Kidney epithelial cell (primary cell): ENCODE results near the gene VILL. TPM values are rescaled to one million over a fixed set of nuclear protein-coding genes. Genes with fewer than 3 reads are reported as not detected.

Source experiments
- DNase-seq: peaks from one replicate; pipeline ENCODE4 v3.0.0-alpha.2; 2010; ENCODE audit warnings: low read depth
- H3K27me3 ChIP-seq: 2 replicates; pipeline ENCODE4 v1.6.0; 2011; ENCODE audit warnings: low read length; ENCODE audit not compliant: control insufficient read depth, insufficient read depth
- H3K36me3 ChIP-seq: 2 replicates; pipeline ENCODE4 v1.5.1; 2011; ENCODE audit warnings: low read length; ENCODE audit not compliant: control insufficient read depth, insufficient read depth
- H3K4me3 ChIP-seq: 2 replicates; pipeline ENCODE4 v1.5.1; 2011; ENCODE audit warnings: low read depth, mild to moderate bottlenecking, control low read depth, low read length
- total RNA-seq: library from RNA; depleted of rRNA; stranded (reverse); fragments of >200 nt; gene quantifications from 2 replicates; pipeline ENCODE4 v1.2.3, GENCODE V29; 2015
- TF ChIP-seq, protein P1 (sequence below): IDR thresholded peaks from 2 replicates; pipeline ENCODE4 v1.5.1; 2011; ENCODE audit warnings: mild to moderate bottlenecking, moderate library complexity, low read length, control low read depth, inconsistent platforms; ENCODE audit not compliant: insufficient read depth, poor library complexity, severe bottlenecking

The VILL gene
- total RNA-seq, 1 donor from 2014 or later, result 7.8 TPM

DNA sequence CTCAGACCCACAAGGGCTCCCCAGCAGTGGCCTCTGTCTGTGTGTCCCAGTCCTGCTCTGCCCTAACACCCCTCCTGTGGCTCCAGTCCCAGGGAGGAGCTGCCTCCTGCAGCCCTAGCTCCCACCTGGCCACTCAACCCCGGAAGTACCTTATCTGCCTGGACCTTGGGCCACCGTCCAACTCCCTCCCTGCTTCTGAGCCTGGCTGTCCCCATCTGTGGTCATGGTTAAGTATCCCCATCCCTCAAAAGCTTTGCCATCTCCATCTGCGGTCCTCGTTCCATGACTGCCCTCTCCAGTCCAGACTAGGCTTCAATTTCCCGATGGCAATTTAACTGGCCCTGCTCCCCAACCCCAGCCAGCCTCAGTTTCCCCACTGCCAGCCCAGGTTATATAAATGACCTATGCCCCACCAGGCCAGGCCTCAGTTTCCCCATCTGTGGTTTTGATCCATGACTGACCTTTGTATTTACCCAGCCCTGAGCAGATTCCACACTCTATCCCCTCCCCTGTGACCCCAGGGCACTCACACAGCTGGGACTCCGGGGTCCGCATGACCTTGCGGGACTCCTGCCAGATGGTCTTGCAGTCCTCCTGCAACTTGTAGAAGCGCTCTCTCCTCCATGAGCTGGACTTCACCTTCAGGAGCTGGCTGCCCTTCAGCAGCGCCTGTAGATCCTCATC is 29.2 kb downstream of the VILL start:
- Histone ChIP-seq H3K36me3 (no peaks in the 10 kb centered on the region), H3K27me3 (no peaks in the 10 kb centered on the region), H3K4me3 (no peak overlapping the region)
- TF ChIP-seq, protein P1, sequence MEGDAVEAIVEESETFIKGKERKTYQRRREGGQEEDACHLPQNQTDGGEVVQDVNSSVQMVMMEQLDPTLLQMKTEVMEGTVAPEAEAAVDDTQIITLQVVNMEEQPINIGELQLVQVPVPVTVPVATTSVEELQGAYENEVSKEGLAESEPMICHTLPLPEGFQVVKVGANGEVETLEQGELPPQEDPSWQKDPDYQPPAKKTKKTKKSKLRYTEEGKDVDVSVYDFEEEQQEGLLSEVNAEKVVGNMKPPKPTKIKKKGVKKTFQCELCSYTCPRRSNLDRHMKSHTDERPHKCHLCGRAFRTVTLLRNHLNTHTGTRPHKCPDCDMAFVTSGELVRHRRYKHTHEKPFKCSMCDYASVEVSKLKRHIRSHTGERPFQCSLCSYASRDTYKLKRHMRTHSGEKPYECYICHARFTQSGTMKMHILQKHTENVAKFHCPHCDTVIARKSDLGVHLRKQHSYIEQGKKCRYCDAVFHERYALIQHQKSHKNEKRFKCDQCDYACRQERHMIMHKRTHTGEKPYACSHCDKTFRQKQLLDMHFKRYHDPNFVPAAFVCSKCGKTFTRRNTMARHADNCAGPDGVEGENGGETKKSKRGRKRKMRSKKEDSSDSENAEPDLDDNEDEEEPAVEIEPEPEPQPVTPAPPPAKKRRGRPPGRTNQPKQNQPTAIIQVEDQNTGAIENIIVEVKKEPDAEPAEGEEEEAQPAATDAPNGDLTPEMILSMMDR, result no peak
- DNase-seq, result no peak

DNA sequence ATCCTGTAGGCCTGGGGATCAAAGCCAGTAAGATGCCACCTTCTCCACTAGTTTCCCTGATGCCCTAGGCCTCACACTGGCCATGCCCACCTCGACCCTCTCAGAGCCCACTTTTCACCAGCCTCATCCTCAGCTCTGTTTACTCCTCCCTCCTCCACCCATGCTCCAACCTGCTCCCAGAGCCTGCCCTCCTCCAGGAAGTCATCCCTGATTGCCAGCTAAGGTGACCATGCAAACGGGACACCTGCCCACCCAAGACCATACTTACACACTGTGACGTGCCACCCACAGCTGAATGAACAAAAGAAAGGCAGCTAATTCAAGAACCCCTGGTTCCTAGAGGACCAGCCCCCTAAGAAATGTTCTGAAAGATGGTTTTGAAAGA is 29.7 kb downstream of the VILL start:
- no peaks in the 10 kb centered on the region for H3K36me3 ChIP-seq
- TF ChIP-seq, protein P1, result no peak

DNA sequence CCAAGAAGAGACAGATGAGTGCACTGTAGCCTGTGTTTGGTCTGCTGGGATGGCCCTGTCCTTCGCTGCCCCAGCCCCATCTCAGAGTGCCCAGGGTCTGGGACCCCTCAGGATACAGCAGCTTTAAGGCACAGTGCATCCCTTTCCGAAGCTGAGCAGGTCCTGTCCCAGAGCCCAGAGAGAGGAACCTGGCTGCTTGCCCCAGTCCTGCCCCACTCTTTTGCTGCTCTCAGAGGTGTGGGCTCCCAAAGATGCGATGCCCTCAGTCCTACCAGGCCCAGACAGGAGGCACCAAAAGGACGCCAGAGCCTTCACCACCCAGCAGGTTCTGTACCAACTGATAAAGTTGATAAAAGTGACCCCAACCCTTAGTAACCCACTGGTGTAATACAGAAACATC is 30.6 kb downstream of the VILL start:
- Histone ChIP-seq H3K27me3 (no peaks in the 10 kb centered on the region), H3K36me3 (no peaks in the 10 kb centered on the region), H3K4me3 (no peak overlapping the region)
- TF ChIP-seq, protein P1, result no peak
- DNase-seq, result no peak

More for the DNA sequence above, 29.7 kb downstream of the VILL start:
- H3K27me3 ChIP-seq, result no peaks in the 10 kb centered on the region
- no peak overlapping the region for H3K4me3 ChIP-seq
- DNase-seq, result no peak

DNA sequence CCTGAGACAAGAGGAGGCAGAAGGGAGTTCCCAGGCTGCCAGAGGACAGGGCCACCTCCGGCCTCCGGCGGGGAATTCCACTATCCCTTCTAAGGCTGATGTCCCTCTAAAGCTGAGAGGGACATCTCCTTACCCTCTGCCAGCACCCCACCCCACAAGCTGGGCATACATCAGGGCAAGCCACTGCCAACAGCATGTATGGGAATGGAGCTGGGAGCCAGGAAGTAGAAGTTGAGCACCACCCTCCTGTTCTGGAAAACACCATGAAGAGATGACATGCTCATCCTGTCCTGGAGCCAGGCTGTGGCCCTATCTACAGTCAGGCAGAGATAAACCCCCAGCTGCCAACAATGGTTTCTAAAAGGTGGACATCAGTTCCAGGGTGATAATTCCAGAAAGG is 31.7 kb downstream of the VILL start:
- TF ChIP-seq, protein P1, result no peak
- H3K27me3 ChIP-seq, result no peaks in the 10 kb centered on the region
- no peaks in the 10 kb centered on the region for H3K36me3 ChIP-seq
- DNase-seq, result no peak
- H3K4me3 ChIP-seq, result no peak overlapping the region

DNA sequence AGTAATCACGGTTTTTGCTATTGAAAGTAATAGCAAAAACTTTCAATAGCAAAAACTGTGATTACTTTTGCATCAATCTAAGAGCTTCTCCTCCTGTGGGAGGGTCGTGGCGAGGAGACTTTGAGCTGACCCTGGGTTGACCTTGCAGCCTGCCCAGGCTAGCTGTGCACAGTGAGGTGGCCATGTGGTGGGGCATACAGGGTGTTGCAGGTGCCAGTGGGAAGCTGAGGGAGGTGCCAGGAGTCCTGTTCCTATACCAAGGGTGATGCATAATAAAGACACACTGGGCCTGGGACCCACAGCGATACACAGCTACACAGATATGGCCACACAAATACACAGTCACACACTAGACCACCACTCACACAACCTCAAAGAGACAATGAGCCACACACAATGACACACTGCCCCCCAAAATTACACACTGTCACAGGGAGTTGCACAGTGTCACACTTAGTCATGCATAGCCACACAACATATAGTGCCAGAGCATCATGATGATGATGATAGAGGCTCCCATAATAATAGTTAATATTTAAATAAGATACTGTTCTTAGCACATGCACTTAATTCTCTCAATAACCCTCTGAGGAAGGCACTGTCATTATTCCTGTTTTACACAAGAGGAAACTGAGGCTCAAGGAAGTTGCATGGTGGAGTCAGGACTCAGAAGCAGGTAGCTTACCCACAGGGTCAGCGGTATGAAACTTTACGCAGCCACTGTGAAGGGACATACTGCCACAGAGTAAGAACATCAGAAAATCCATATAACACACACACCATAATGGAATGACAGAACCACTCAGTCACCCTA is 32.5 kb downstream of the VILL start:
- H3K27me3 ChIP-seq, result no peaks in the 10 kb centered on the region
- H3K4me3 ChIP-seq, result no peak overlapping the region
- no peak for DNase-seq
- H3K36me3 ChIP-seq, result no peaks in the 10 kb centered on the region
- TF ChIP-seq, protein P1, result no peak
